KMS-11 (cell line): ENCODE results near the gene AGAP3.

Experiments
- H2AFZ ChIP-seq: fragments of 200-600 bp; sonication (generic); 2 replicates; pipeline ENCODE4 v1.6.1; 2016; ENCODE audit warnings: antibody characterized with exemption, mixed run types, low read depth
- H3K27ac ChIP-seq: fragments of 200-600 bp; sonication (generic); 2 replicates; pipeline ENCODE4 v1.6.1; 2016; ENCODE audit warnings: mild to moderate bottlenecking, mixed run types
- H3K27me3 ChIP-seq: fragments of 200-600 bp; sonication (generic); 2 replicates; pipeline ENCODE4 v1.6.1; 2017; ENCODE audit warnings: mild to moderate bottlenecking, low read depth, mixed run types, moderate library complexity; ENCODE audit not compliant: insufficient read depth
- H3K36me3 ChIP-seq: fragments of 200-600 bp; sonication (generic); 2 replicates; pipeline ENCODE4 v1.6.1; 2017; ENCODE audit warnings: mild to moderate bottlenecking, mixed run types; ENCODE audit not compliant: insufficient read depth
- H3K4me1 ChIP-seq: fragments of 200-600 bp; sonication (generic); 2 replicates; pipeline ENCODE4 v1.6.1; 2016; ENCODE audit warnings: mild to moderate bottlenecking, low read depth, mixed run types; ENCODE audit not compliant: poor library complexity, severe bottlenecking
- H3K4me2 ChIP-seq: fragments of 200-600 bp; sonication (generic); 2 replicates; pipeline ENCODE4 v1.7.0; 2016; ENCODE audit warnings: mild to moderate bottlenecking, mixed run types
- H3K4me3 ChIP-seq: fragments of 200-600 bp; sonication (generic); IDR thresholded peaks from 2 replicates; pipeline ENCODE4 v1.6.1; 2017; ENCODE audit warnings: low read depth, low read length, mixed read lengths; ENCODE audit not compliant: insufficient read depth
- H3K79me2 ChIP-seq: fragments of 200-600 bp; sonication (generic); 2 replicates; pipeline ENCODE4 v1.6.1; 2016; ENCODE audit warnings: low read depth, mixed run types; ENCODE audit not compliant: insufficient read depth
- H3K9ac ChIP-seq: fragments of 200-600 bp; sonication (generic); 2 replicates; pipeline ENCODE4 v1.6.1; 2016; ENCODE audit warnings: mild to moderate bottlenecking, mixed run types
- H4K20me1 ChIP-seq: fragments of 200-600 bp; sonication (generic); 2 replicates; pipeline ENCODE4 v1.6.1; 2016; ENCODE audit warnings: mild to moderate bottlenecking, mixed run types; ENCODE audit not compliant: insufficient read depth
- TF ChIP-seq, protein P1 (sequence below): fragments of 200-600 bp; sonication (generic); conservative IDR thresholded peaks from 2 replicates; pipeline ENCODE4 v1.6.1; 2017; ENCODE audit warnings: low read depth, mild to moderate bottlenecking, antibody characterized with exemption, low read length, moderate library complexity, mixed read lengths

Gene AGAP3

DNA sequence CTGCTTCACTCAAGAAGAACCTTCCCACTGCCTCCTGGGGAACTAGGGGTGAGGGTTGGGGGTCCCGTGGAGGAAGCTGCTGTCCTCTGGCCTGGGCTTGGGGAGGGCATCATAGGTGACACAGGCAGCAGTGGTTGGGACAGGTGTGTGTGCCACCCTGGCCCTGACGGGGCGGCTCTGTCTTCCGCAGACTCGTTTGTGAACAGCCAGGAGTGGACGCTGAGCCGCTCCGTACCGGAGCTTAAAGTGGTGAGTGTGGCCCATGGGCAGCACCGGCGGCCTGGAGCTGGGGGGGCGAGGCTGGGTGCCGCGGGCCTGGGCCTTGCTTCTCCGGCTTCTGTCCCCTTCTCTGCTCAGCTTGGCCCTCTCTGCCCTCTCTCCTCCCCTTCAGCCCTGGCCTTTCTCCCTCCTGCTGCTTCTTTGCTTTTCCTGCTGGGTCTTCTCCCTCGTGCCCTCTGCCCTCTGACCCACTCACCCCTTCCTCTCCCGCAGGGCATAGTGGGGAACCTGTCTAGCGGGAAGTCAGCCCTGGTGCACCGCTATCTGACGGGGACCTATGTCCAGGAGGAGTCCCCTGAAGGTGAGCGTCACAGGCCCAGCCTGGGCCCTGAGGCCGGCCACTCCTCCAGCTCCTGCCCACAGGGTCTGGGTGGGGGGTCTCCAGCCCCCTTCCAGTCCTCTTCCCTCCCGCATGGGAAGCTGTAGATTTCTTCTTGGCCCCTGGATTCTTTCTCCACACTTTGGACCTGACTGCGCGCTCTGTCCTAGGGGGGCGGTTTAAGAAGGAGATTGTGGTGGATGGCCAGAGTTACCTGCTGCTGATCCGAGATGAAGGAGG lies 30.5 kb downstream of the AGAP3 start:
- H4K20me1 ChIP-seq, result peaks cover 2% of the 10 kb centered on the region; the same call in 1 of the 2 replicates
- H3K4me3 ChIP-seq, result no peak overlapping the region
- no peak overlapping the region for H3K27ac ChIP-seq
- peaks cover 16% of the 10 kb centered on the region; the same call in 1 of the 2 replicates for H3K79me2 ChIP-seq
- H3K27me3 ChIP-seq, result no peaks in the 10 kb centered on the region
- H2AFZ ChIP-seq, result no peak overlapping the region
- TF ChIP-seq, protein P1, sequence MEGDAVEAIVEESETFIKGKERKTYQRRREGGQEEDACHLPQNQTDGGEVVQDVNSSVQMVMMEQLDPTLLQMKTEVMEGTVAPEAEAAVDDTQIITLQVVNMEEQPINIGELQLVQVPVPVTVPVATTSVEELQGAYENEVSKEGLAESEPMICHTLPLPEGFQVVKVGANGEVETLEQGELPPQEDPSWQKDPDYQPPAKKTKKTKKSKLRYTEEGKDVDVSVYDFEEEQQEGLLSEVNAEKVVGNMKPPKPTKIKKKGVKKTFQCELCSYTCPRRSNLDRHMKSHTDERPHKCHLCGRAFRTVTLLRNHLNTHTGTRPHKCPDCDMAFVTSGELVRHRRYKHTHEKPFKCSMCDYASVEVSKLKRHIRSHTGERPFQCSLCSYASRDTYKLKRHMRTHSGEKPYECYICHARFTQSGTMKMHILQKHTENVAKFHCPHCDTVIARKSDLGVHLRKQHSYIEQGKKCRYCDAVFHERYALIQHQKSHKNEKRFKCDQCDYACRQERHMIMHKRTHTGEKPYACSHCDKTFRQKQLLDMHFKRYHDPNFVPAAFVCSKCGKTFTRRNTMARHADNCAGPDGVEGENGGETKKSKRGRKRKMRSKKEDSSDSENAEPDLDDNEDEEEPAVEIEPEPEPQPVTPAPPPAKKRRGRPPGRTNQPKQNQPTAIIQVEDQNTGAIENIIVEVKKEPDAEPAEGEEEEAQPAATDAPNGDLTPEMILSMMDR, result no peak
- no peak overlapping the region for H3K9ac ChIP-seq
- H3K4me1 ChIP-seq, result no peaks in the 10 kb centered on the region
- H3K36me3 ChIP-seq, result peaks cover 5% of the 10 kb centered on the region; the same call in 1 of the 2 replicates
- H3K4me2 ChIP-seq, result no peak overlapping the region

DNA sequence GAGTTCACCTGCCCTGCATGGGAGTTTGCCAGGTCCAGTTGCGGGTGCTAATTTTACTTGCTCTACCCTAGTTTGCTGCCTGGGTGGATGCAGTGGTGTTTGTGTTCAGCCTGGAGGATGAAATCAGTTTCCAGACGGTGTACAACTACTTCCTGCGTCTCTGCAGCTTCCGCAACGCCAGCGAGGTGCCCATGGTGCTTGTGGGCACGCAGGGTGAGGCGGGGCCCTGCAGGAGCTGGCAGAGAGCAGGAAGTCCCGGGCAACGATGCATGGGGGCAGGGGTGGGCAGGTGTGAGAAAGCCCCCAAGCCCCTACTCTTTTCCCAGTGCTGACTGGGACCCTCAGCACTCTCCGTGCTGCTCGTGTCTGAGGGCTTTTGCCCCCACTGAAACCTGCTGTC lies 31.3 kb downstream of the AGAP3 start:
- no peak overlapping the region for H3K4me2 ChIP-seq
- H3K4me1 ChIP-seq, result no peaks in the 10 kb centered on the region
- TF ChIP-seq, protein P1, result no peak
- H3K4me3 ChIP-seq, result no peak overlapping the region
- no peak overlapping the region for H3K9ac ChIP-seq
- no peak overlapping the region for H2AFZ ChIP-seq
- H3K36me3 ChIP-seq, result peaks cover 5% of the 10 kb centered on the region; the same call in 1 of the 2 replicates
- no peak overlapping the region for H3K27ac ChIP-seq
- H4K20me1 ChIP-seq, result no peaks in the 10 kb centered on the region; the same call in 1 of the 2 replicates
- peaks cover 10% of the 10 kb centered on the region; the same call in 1 of the 2 replicates for H3K79me2 ChIP-seq
- no peaks in the 10 kb centered on the region for H3K27me3 ChIP-seq

- no peak overlapping the region for H3K27ac ChIP-seq
- no peak overlapping the region for H3K9ac ChIP-seq
- peaks cover 1% of the 10 kb centered on the region; the same call in 1 of the 2 replicates for H3K79me2 ChIP-seq
- H3K36me3 ChIP-seq, result peaks cover 5% of the 10 kb centered on the region; the same call in 1 of the 2 replicates
- H4K20me1 ChIP-seq, result no peaks in the 10 kb centered on the region
- H3K4me3 ChIP-seq, result no peak overlapping the region
- no peak overlapping the region for H3K4me2 ChIP-seq
- TF ChIP-seq, protein P1, result no peak
- no peaks in the 10 kb centered on the region for H3K27me3 ChIP-seq
- H3K4me1 ChIP-seq, result no peaks in the 10 kb centered on the region
- H2AFZ ChIP-seq, result no peak overlapping the region
These were observed 32.1 kb downstream of the AGAP3 start for GRCh38 chr7:151118108-151119054.

GRCh38 chr7:151119055-151119415 lies 32.8 kb downstream of the AGAP3 start:
- no peaks in the 10 kb centered on the region for H3K4me1 ChIP-seq
- TF ChIP-seq, protein P1, result no peak
- no peaks in the 10 kb centered on the region for H3K27me3 ChIP-seq
- H3K9ac ChIP-seq, result no peak overlapping the region
- H2AFZ ChIP-seq, result no peak overlapping the region
- H3K27ac ChIP-seq, result no peak overlapping the region
- H3K4me2 ChIP-seq, result no peak overlapping the region
- peaks cover 8% of the 10 kb centered on the region; the same call in 1 of the 2 replicates for H3K36me3 ChIP-seq
- no peak overlapping the region for H3K4me3 ChIP-seq
- no peaks in the 10 kb centered on the region for H4K20me1 ChIP-seq
- H3K79me2 ChIP-seq, result no peaks in the 10 kb centered on the region
